Measurements from ENCODE around the gene SPTA1. TPM values are rescaled to one million over a fixed set of nuclear protein-coding genes. Genes with fewer than 3 reads are reported as not detected.

SPTA1 gene
- total and polyA plus RNA-seq, 2 of the 8 experiments (the other 6 are each of a cell fraction or from before 2014, with no cell fraction given): not detected

DNA sequence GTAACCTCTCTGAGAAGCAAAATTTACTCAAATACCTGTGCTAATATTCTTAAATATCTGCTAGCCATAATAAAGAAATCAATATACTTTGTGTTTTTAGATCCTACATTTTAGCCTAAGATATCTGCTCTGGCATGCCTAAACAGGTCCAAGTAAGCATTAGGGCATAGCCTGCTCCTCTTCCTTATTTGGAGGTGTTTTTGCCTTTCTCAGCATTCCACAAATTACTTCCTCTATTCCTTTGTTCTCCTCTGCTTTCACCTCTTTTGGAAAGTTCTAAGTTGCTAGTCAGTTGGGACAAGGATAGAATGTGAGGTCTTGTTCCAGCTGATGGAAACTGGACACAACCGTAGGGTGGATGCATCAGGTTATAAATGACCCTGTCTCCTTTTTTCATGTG, 99.6 kb downstream of the SPTA1 start:
- Histone ChIP-seq H2BK15ac (ENCODE audit: low read length) (no peak overlapping the region), H3K9me3 (ENCODE audit: insufficient read depth in 2 of 2, low read depth in 1 of 2, low read length in 1 of 2) (no peaks in the 10 kb centered on the region), H2BK12ac (ENCODE audit: low read depth, low read length) (peak overlapping the region; percentile 56; the same call in 1 of the 2 replicates), H2AFZ (ENCODE audit: low read length) (peak overlapping the region; percentile 80), H3K56ac (replicated peaks; ENCODE audit: insufficient read length, low read depth, low read length) (no peak overlapping the region), H4K91ac (replicated peaks; ENCODE audit: insufficient read length, low read length) (no peak overlapping the region), H3K18ac (ENCODE audit: extremely low read depth, low read length) (no peak overlapping the region), H2BK20ac (ENCODE audit: low read length) (no peak overlapping the region), H3K4ac (replicated peaks; ENCODE audit: insufficient read length, low read depth, low read length) (no peak overlapping the region), H3K27ac (ENCODE audit: low read depth, low read length) (peak overlapping the region; percentile 59; the same call in 1 of the 2 replicates), H3K14ac (ENCODE audit: insufficient read length) (no peak overlapping the region), H2BK120ac (replicated peaks; ENCODE audit: low read depth, low read length) (no peak overlapping the region), H2AK5ac (ENCODE audit: low read depth, low read length) (no peak overlapping the region), H3K36me3 (ENCODE audit: control insufficient read depth in 2 of 4, insufficient read depth in 4 of 4, low read length in 3 of 4) (no peaks in the 10 kb centered on the region), H4K8ac (ENCODE audit: extremely low read depth, insufficient read depth, low read length) (no peak overlapping the region), H4K20me1 (replicated peaks in 1 of 2; ENCODE audit: control insufficient read depth in 1 of 2, insufficient read depth in 2 of 2, low read length in 2 of 2) (no peaks in the 10 kb centered on the region), H3K23me2 (ENCODE audit: low read depth, low read length) (no peaks in the 10 kb centered on the region), H3K79me2 (ENCODE audit: control insufficient read depth in 1 of 2, insufficient read depth in 2 of 2, low read length in 2 of 2) (no peaks in the 10 kb centered on the region), H3K4me3 (ENCODE audit: extremely low read depth in 1 of 4, insufficient read depth in 2 of 4, low read depth in 3 of 4, low read length in 4 of 4) (no peak overlapping the region), H3K79me1 (ENCODE audit: low read depth, low read length) (no peaks in the 10 kb centered on the region), H3K27me3 (replicated peaks in 1 of 4; ENCODE audit: control insufficient read depth in 3 of 4, extremely low read depth in 1 of 4, insufficient read depth in 3 of 4, low read length in 3 of 4) (no peaks in the 10 kb centered on the region), H3K9ac (replicated peaks in 1 of 4; ENCODE audit: extremely low read depth in 1 of 4, low read depth in 3 of 4, low read length in 3 of 4) (no peak overlapping the region), H4K5ac (ENCODE audit: insufficient read length, low read depth, low read length) (no peak overlapping the region), H3K23ac (ENCODE audit: insufficient read length) (no peak overlapping the region), H3K4me2 (ENCODE audit: insufficient read depth in 1 of 2, low read depth in 2 of 2, low read length in 2 of 2) (0 out of 4 replicates have a peak overlapping the region, but pooled peaks of 1 of the 2 experiments have one; percentile 33), H3K4me1 (replicated peaks in 1 of 4; ENCODE audit: control insufficient read depth in 3 of 4, insufficient read depth in 4 of 4, low read length in 3 of 4) (no peaks in the 10 kb centered on the region), H2BK5ac (ENCODE audit: low read depth, low read length) (peak overlapping the region; percentile 47; the same call in 1 of the 2 replicates)
- TF ChIP-seq SIN3A (conservative IDR thresholded peaks at IDR 0.05 in 1 of 2, IDR thresholded peaks at IDR 0.05 in 1 of 2; ENCODE audit: low read depth in 1 of 2, low read length in 2 of 2): no peak
- TF ChIP-seq GABPA (IDR thresholded peaks at IDR 0.05; ENCODE audit: borderline replicate concordance, insufficient read depth, low read length): no peak
- TF ChIP-seq SRF (IDR thresholded peaks at IDR 0.05; ENCODE audit: low read depth, low read length): peak; percentile 94
- no peak for TF ChIP-seq CHD1 (IDR thresholded peaks at IDR 0.05; ENCODE audit: low read depth, low read length)
- TF ChIP-seq EP300 (IDR thresholded peaks at IDR 0.05; ENCODE audit: borderline replicate concordance in 1 of 2, low read depth in 2 of 2, low read length in 2 of 2): no peak
- peak; percentile 45; the same call in 1 of the 2 replicates for TF ChIP-seq TEAD4 (IDR thresholded peaks at IDR 0.05; ENCODE audit: low read depth, low read length)
- TF ChIP-seq ASH2L (IDR thresholded peaks at IDR 0.05; ENCODE audit: low read length): peak; percentile 44
- 80% methylated on average over 1 of the region's 1 CpG; no CpG with 5 or more reads in 1 of the 2 experiments for WGBS, 2 experiments (ENCODE audit: extremely low coverage in 1 of 2, insufficient coverage in 1 of 2, insufficient read length in 1 of 2, insufficient replicate concordance in 2 of 2, low coverage in 1 of 2, low lambda C conversion rate in 2 of 2, missing lambda C conversion rate in 1 of 2)
- ChIA-PET POLR2A (ENCODE audit: partially characterized antibody) (interaction anchor here (0.6 kb wide), 1 partner anchor 18 kb away, joined by 3 read pairs; no protein-coding TSS in a partner anchor), CTCF (ENCODE audit: partially characterized antibody) (no interaction called here)
- DNase-seq (ENCODE audit: low read depth in 1 of 2, low spot score in 2 of 2) (no peak), FAIRE-seq (peak; percentile 89)
